GM12878 (cell line): Measurements from ENCODE around the gene GCH1. TPM values are rescaled to one million over a fixed set of nuclear protein-coding genes. Genes with fewer than 3 reads are reported as not detected.

Source experiments
- ATAC-seq: fragments of 200-7000 bp; cut with Tn5 transposase; 3 replicates; pipeline ENCODE4 v1.9.1; 2020; ENCODE audit warnings: mild to moderate bottlenecking, moderate library complexity
- BruUV-seq: library from RNA; stranded (reverse); fragments of 400-500 nt; replicated peaks from 2 replicates; lab custom pipeline; 2021; lab: Mats Ljungman, UMichigan
- CTCF ChIA-PET: fragments of 300-600 bp; sonication (Branson Sonifier 250); formaldehyde crosslinking; extraction: SDS; loops from one replicate; lab custom pipeline; 2021; ENCODE audit warnings: inconsistent platforms; lab: Yijun Ruan, JAX
- POLR2A ChIA-PET: fragments of 350-600 bp; formaldehyde crosslinking; extraction: SDS; loops from one replicate; lab custom pipeline; 2021; ENCODE audit warnings: inconsistent platforms; lab: Charles Lee
- RAD21 ChIA-PET: fragments of 300-600 bp; sonication (Branson Sonifier 250); formaldehyde crosslinking; loops from one replicate; lab custom pipeline; 2023; ENCODE audit warnings: antibody characterized with exemption; ENCODE audit not compliant: unreplicated experiment; lab: Charles Lee
- SMC1A ChIA-PET: fragments of 300-600 bp; sonication (Branson Sonifier 250); formaldehyde crosslinking; loops from one replicate; lab custom pipeline; 2023; ENCODE audit not compliant: unreplicated experiment, uncharacterized antibody; lab: Charles Lee
- DNase-seq: peaks from one replicate; pipeline ENCODE4 v3.0.0-alpha.2; 2011; ENCODE audit warnings: low read depth, low spot score
- FAIRE-seq: peaks from 3 replicates; lab custom pipeline; 2011; peaks lifted over from hg19 to GRCh38; lab: Jason Lieb, UNC
- H2AFZ ChIP-seq: 2 replicates; pipeline ENCODE4 v1.6.0; 2011; ENCODE audit warnings: low read depth, low read length, control low read depth; ENCODE audit not compliant: control insufficient read depth
- H3K27ac ChIP-seq: 2 replicates; pipeline ENCODE4 v1.5.1; 2011; ENCODE audit warnings: control low read depth; ENCODE audit not compliant: control insufficient read depth, insufficient read depth
- H3K27me3 ChIP-seq, 2 experiments: replicated peaks in 1 of 2; 2 replicates each; pipeline versions ENCODE4 v1.6.0 to v1.6.1; 2011; ENCODE audit warnings: low read length in 1 of 2; ENCODE audit not compliant: control insufficient read depth in 2 of 2, insufficient read depth in 2 of 2
- H3K36me3 ChIP-seq, 2 experiments: 2 replicates each; pipeline ENCODE4 v1.5.1; 2011; ENCODE audit warnings: low read length in 1 of 2; ENCODE audit not compliant: control insufficient read depth in 2 of 2, insufficient read depth in 2 of 2
- H3K4me1 ChIP-seq: 2 replicates; pipeline ENCODE4 v1.6.1; 2011; ENCODE audit warnings: mild to moderate bottlenecking, low read length, moderate library complexity, mixed read lengths; ENCODE audit not compliant: control insufficient read depth, insufficient read depth
- H3K4me2 ChIP-seq: 2 replicates; pipeline ENCODE4 v1.6.0; 2011; ENCODE audit warnings: control low read depth; ENCODE audit not compliant: control insufficient read depth, insufficient read depth
- H3K4me3 ChIP-seq: fragments of 200-600 bp; sonication (generic); 2 replicates; pipeline ENCODE4 v1.5.1; 2016
- H3K79me2 ChIP-seq: 2 replicates; pipeline ENCODE4 v1.6.0; 2011; ENCODE audit warnings: low read length; ENCODE audit not compliant: control insufficient read depth, insufficient read depth
- H3K9ac ChIP-seq: 2 replicates; pipeline ENCODE4 v1.8.0; 2011; ENCODE audit warnings: low read length, control low read depth, mixed read lengths; ENCODE audit not compliant: control insufficient read depth, insufficient read depth
- H3K9me3 ChIP-seq: replicated peaks from 3 replicates; pipeline ENCODE4 v1.5.1; 2011; ENCODE audit warnings: mild to moderate bottlenecking, low read length; ENCODE audit not compliant: control insufficient read depth, insufficient read depth
- H4K20me1 ChIP-seq: 2 replicates; pipeline ENCODE4 v1.6.0; 2011; ENCODE audit not compliant: control insufficient read depth, insufficient read depth
- BCL11A ChIP-seq: IDR thresholded peaks from 2 replicates; pipeline ENCODE4 v1.6.1; 2011; ENCODE audit warnings: low read depth, low read length
- CEBPB ChIP-seq, 2 experiments: fragments of 150-350 bp in 1 of 2; IDR thresholded peaks; 2 replicates each; pipeline ENCODE4 v1.6.1; 2012 to 2014; ENCODE audit warnings: low read depth in 2 of 2, low read length in 2 of 2, borderline replicate concordance in 1 of 2, inconsistent platforms in 1 of 2
- CHD2 ChIP-seq: IDR thresholded peaks from 2 replicates; pipeline ENCODE4 v1.6.1; 2011; ENCODE audit warnings: low read depth, low read length, improper control_type of control experiment, borderline replicate concordance
- E4F1 ChIP-seq: fragments of 450-650 bp; IDR thresholded peaks from 2 replicates; pipeline ENCODE4 v1.6.1; 2018; ENCODE audit warnings: borderline replicate concordance, mild to moderate bottlenecking; ENCODE audit not compliant: partially characterized antibody
- IKZF2 ChIP-seq, 2 experiments: fragments of 450-650 bp; IDR thresholded peaks; 2 replicates each; pipeline ENCODE4 v1.6.1; 2017; ENCODE audit warnings: mild to moderate bottlenecking in 2 of 2, moderate library complexity in 2 of 2
- MEF2B ChIP-seq: fragments of 450-650 bp; IDR thresholded peaks from 2 replicates; pipeline ENCODE4 v1.6.1; 2018; ENCODE audit warnings: mild to moderate bottlenecking, moderate library complexity; ENCODE audit not compliant: partially characterized antibody, poor library complexity, severe bottlenecking
- MLLT1 ChIP-seq: fragments of 450-650 bp; IDR thresholded peaks from 2 replicates; pipeline ENCODE4 v1.6.1; 2016; ENCODE audit warnings: mild to moderate bottlenecking
- NRF1 ChIP-seq: conservative IDR thresholded peaks from 2 replicates; pipeline ENCODE4 v1.6.1; 2011; ENCODE audit warnings: mild to moderate bottlenecking, low read depth, low read length, improper control_type of control experiment
- POLR2AphosphoS2 ChIP-seq: IDR thresholded peaks from 2 replicates; pipeline ENCODE4 v1.6.1; 2011; ENCODE audit warnings: low read depth, mild to moderate bottlenecking, low read length, improper control_type of control experiment, moderate library complexity
- RBBP5 ChIP-seq: fragments of 200-600 bp; sonication (generic); conservative IDR thresholded peaks from 2 replicates; pipeline ENCODE4 v1.6.1; 2016
- RCOR1 ChIP-seq: conservative IDR thresholded peaks from 2 replicates; pipeline ENCODE4 v1.6.1; 2012; ENCODE audit warnings: low read depth, low read length, improper control_type of control experiment
- RUNX3 ChIP-seq: IDR thresholded peaks from 2 replicates; pipeline ENCODE4 v1.6.1; 2012; ENCODE audit warnings: low read length, inconsistent platforms
- TAF1 ChIP-seq: IDR thresholded peaks from 2 replicates; pipeline ENCODE4 v1.6.1; 2011; ENCODE audit warnings: mild to moderate bottlenecking, low read depth, low read length, borderline replicate concordance
- WRNIP1 ChIP-seq: IDR thresholded peaks from 2 replicates; pipeline ENCODE4 v1.6.1; 2011; ENCODE audit warnings: low read depth, low read length, improper control_type of control experiment, borderline replicate concordance
- ZBTB11 ChIP-seq: fragments of 450-650 bp; formaldehyde crosslinking; IDR thresholded peaks from 2 replicates; pipeline ENCODE4 v1.5.0; 2022; ENCODE audit warnings: mild to moderate bottlenecking, missing genetic modification characterization
- ZZZ3 ChIP-seq: IDR thresholded peaks from 2 replicates; pipeline ENCODE4 v1.6.1; 2011; ENCODE audit warnings: low read depth; ENCODE audit not compliant: control insufficient read depth, insufficient read length
- WGBS: methylation state at CpG from one replicate; pipeline ENCODE4 v1.1.6; 2016; ENCODE audit warnings: low lambda C conversion rate; ENCODE audit not compliant: insufficient replicate concordance, insufficient coverage; ENCODE audit errors: missing lambda C conversion rate; 5-methylcytosine and 5-hydroxymethylcytosine counted together
- in situ Hi-C: fragments of 300-500 bp; cut with MboI; formaldehyde crosslinking; loops from 9 replicates; pipeline ENCODE4 v1.14.3; 2018; ENCODE audit warnings: mixed read lengths
- intact Hi-C: fragments of 100-400 bp; cut with micrococcal nuclease; formaldehyde crosslinking; loops from one replicate; pipeline ENCODE4 v1.14.2; 2022; ENCODE audit not compliant: unreplicated experiment
- polyA plus RNA-seq, 11 experiments: library from polyadenylated mRNA; depleted of rRNA in 4 of 11; unstranded in 6 of 11; stranded (reverse) in 5 of 11; fragments of >200 nt; fragmentation: Nextera tagmentation in 4 of 11; fragmentation: Illumina TruSeq in 1 of 11; extraction: Ambion mirVana in 4 of 11; extraction: Trizol in 1 of 11; gene quantifications; 1 replicate in 1 of 11; 2 replicates in 10 of 11; pipeline versions ENCODE4 v1.2.1 to v1.2.3, GENCODE V29; 2011 to 2016; ENCODE audit warnings: inconsistent platforms in 2 of 11, missing spikeins in 2 of 11, low read depth in 1 of 11
- total RNA-seq, 4 experiments: library from RNA; depleted of rRNA in 3 of 4; stranded (reverse); fragments of >200 nt in 3 of 4; fragmentation: Illumina TruSeq in 1 of 4; extraction: Trizol in 1 of 4; gene quantifications; 2 replicates each; pipeline versions ENCODE4 v1.2.1 to v1.2.3, GENCODE V29; 2013 to 2021

The GCH1 gene
- total and polyA plus RNA-seq, 10 of the 15 experiments (the other 5 are each of a cell fraction or from before 2014, with no cell fraction given): 25.1 to 37.0 (median 33.8) TPM

GRCh38 chr14:54794796-54795195 is 107.8 kb downstream of the GCH1 start:
- no peak overlapping the region for H2AFZ ChIP-seq
- RAD21 ChIA-PET: no interaction called here
- H4K20me1 ChIP-seq: no peaks in the 10 kb centered on the region
- H3K4me2 ChIP-seq: no peak overlapping the region
- WGBS: 84% methylated on average over 3 of the region's 3 CpGs
- in situ Hi-C loops: no loop called here
- no TSS peak for BruUV-seq
- H3K4me1 ChIP-seq: no peaks in the 10 kb centered on the region
- H3K79me2 ChIP-seq: no peaks in the 10 kb centered on the region
- DNase-seq: no peak
- no peak for ATAC-seq
- no peak for FAIRE-seq
- no peak overlapping the region for H3K4me3 ChIP-seq
- CTCF ChIA-PET: interaction anchor here (1.1 to 1.7 kb wide), 4 partner anchors 12 to 232 kb away, joined by 3 to 6 read pairs (median 4); no protein-coding TSS in a partner anchor
- H3K9me3 ChIP-seq: no peaks in the 10 kb centered on the region; the same call in 2 of the 3 replicates
- H3K9ac ChIP-seq: no peak overlapping the region
- H3K36me3 ChIP-seq: no peaks in the 10 kb centered on the region
- intact Hi-C loops: no loop called here
- TF ChIP-seq CHD2 (no peak), WRNIP1 (no peak), RUNX3 (no peak), BCL11A (no peak), MLLT1 (no peak), NRF1 (no peak), POLR2AphosphoS2 (no peak), RBBP5 (no peak), CEBPB (IDR thresholded peaks at IDR 0.05; ENCODE audit: borderline replicate concordance in 1 of 2, low read depth in 2 of 2, low read length in 2 of 2) (no peak), E4F1 (no peak), TAF1 (no peak), ZZZ3 (no peak), RCOR1 (no peak), MEF2B (no peak), ZBTB11 (CRISPR knock-in tag) (no peak), IKZF2 (IDR thresholded peaks at IDR 0.05) (no peak)
- SMC1A ChIA-PET: interaction anchor here (0.8 to 1.5 kb wide), 5 partner anchors 9 to 201 kb away, joined by 3 to 7 read pairs (median 3); no protein-coding TSS in a partner anchor
- POLR2A ChIA-PET: no interaction called here
- no peak overlapping the region for H3K27ac ChIP-seq
- peaks cover 0 to 3% of the 10 kb centered on the region in 2 experiments; a peak in 2 of 4 replicates for H3K27me3 ChIP-seq
